Activated T-cell treated with anti-CD3 and anti-CD28 coated beads for 48 hours (primary cell): ENCODE results near the gene SPDL1.
"Not testable (repeated sequence)": the region's sequence is repeated elsewhere in the genome, so short reads cannot be mapped to it uniquely, and the experiment has no call there.

Experiments used
- DNase-seq: peaks from one replicate; pipeline ENCODE4 v3.0.0-alpha.2; 2020; ENCODE audit warnings: low read depth

The SPDL1 gene

GRCh38 chr5:169574134-169574646 lies 9.4 kb upstream of the SPDL1 start:
- DNase-seq, result no peak

GRCh38 chr5:169576181-169576598 lies 7.4 kb upstream of the SPDL1 start:
- no peak for DNase-seq

- DNase-seq, result no peak
Measured at GRCh38 chr5:169577951-169578350, 5.6 kb upstream of the SPDL1 start.

- no peak for DNase-seq
Measured at GRCh38 chr5:169580964-169581363, 2.6 kb upstream of the SPDL1 start.

DNA sequence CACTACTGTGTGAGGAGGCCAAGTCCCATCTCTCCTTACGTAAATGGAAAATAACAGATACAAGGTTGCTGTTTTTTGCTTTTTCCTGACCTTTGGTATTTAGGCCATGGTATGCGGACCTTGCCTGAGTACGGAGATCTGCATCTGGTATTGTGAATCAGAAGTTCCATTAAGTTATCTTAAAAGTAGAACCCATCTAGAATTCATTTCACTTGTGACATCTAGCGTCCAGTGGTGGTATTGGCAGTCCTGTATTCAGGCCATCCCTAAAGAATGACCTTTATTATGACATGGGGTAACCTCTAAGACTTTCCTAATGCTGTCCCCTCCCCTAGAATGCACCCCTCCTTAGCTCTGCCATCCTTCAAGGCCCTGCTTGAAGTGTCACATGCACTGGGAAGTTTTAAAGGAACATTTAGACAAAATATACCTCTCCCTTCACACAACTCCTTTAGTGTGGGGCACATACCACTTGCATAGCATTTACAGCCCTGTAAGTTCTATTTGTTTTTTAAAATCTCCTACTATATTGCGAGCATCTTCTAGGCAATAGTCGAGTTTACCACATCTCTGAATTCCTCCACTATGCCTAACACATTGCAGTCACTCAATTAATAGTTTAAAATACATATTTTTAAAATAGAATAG lies 1.9 kb upstream of the SPDL1 start:
- peak; percentile 27 for DNase-seq

GRCh38 chr5:169583101-169583423 lies 511 bp upstream of the SPDL1 start:
- no peak for DNase-seq

DNA sequence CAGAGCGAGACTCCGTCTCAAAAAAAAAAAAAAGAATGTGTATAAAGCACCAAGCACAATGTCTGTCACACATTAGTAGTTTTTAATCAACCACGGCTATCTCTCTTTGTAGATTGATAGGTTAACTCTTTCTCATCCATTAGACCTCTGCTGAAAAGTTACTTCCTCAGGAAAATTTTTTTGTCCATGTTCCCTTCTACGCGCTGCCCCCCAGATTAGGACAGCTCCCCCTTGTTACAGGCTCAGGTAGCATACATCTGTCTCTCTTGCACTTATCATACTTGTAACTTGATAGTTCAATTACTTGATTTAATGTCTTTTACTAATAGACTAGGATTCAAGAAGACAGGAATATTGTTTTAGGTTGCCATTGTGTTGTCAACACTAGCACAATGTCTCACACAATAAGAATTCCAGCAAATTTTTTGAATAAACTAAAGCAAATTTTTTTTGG lies 1.5 kb downstream of the SPDL1 start:
- no peak for DNase-seq

- no peak for DNase-seq
Measured at GRCh38 chr5:169590602-169591001, 7.0 kb downstream of the SPDL1 start.

GRCh38 chr5:169591636-169592035 lies 8.1 kb downstream of the SPDL1 start:
- no peak for DNase-seq

DNA sequence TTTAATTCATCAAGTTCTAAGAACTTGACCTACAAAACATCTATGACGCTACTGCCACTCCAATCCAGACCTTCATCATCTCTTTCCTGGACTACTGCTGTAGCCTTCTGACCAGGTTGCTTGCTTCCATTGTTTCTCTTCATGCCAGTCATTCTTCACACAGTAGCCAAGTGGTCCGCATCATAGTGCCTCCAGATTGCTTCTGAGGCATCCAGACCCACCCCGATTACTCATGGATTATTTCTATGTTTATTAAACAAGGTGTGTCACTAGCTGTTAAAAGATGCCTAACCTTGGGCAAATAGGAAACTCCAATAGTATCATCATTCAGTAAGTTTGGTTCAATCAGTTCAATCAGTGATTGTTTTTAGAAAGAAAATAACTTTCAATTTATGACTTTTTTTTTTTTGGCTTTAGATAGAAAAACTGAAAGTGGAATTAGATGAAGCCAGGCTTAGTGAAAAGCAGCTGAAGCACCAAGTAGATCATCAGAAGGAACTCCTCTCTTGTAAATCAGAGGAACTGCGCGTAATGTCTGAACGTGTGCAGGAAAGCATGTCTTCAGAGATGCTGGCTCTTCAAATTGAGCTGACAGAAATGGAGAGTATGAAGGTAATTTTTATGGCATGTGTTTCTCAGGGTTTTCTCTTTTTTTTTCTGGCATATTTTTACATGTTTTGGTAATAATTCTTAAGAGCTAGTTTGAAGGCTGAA lies 9.5 kb downstream of the SPDL1 start:
- DNase-seq, result no peak

- DNase-seq, result no peak
Measured at GRCh38 chr5:169595172-169595820, 11.7 kb downstream of the SPDL1 start.

DNA sequence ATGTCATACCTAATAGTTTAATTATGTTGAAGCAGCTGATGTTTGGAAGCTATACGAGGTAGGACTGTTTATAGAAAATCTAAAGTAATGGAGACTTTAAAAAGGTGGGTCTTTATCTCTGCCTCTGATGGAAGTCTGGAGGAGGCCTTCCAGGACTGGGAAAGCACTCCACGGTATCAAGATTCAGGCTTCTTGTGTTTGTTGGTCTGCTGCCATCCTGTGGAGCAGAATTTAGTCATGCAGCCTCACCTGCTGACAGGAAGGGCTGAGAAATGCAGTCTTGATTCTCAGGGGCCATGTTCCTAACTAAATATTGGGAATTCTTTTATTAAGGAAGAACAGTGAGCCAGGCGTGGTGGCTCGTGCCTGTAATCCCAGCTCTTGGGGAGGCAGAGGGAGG lies 15.9 kb downstream of the SPDL1 start:
- DNase-seq, result no peak

- DNase-seq, result no peak
Measured at GRCh38 chr5:169602535-169602934, 19.0 kb downstream of the SPDL1 start.

DNA sequence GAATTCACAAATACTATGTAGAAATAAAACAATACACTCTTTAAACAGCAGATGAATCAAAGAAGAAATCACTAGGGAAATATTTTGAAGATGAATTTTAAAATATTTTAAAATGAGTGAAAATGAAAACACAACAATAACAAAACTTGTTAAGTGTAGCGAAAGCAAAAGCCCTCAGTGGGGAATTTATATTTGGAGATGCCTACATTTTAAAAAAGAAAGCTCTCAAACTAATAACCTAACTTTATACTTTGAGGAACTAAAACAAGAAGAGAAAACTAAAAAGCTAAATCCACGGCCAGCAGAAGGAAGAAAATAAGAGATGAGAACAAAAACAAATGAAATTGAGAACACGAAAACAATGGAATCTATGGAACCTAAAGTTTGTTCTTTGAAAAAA lies 22.7 kb downstream of the SPDL1 start:
- no peak for DNase-seq

GRCh38 chr5:169607882-169608281 lies 24.3 kb downstream of the SPDL1 start:
- DNase-seq, result no peak

- DNase-seq, result no peak
Measured at GRCh38 chr5:169609716-169610115, 26.1 kb downstream of the SPDL1 start.

- no peak for DNase-seq
Measured at GRCh38 chr5:169610606-169611005, 27.0 kb downstream of the SPDL1 start.

DNA sequence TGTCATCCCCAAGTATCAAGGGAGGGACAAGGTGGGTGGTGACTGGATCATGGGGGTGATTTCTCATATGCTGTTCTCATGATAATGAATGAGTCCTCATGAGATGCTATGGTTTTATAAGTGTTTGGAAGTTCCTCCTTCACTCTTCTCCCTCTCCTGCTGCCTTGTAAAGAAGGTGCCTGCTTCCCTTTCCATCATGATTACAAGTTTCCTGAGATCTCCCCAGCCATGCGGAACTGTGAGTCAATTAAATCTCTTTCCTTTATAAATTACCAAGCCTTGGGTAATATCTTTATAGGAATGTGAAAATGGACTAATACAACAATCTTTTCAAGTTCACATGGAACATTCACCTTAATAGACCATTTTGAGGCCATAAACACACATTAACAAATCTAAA lies 32.0 kb downstream of the SPDL1 start:
- DNase-seq, result no peak

GRCh38 chr5:169624307-169624706 lies 40.7 kb downstream of the SPDL1 start:
- not testable (repeated sequence) for DNase-seq

- no peak for DNase-seq
Measured at GRCh38 chr5:169626779-169627178, 43.2 kb downstream of the SPDL1 start.

- DNase-seq, result no peak
Measured at GRCh38 chr5:169627551-169627950, 44.0 kb downstream of the SPDL1 start.

DNA sequence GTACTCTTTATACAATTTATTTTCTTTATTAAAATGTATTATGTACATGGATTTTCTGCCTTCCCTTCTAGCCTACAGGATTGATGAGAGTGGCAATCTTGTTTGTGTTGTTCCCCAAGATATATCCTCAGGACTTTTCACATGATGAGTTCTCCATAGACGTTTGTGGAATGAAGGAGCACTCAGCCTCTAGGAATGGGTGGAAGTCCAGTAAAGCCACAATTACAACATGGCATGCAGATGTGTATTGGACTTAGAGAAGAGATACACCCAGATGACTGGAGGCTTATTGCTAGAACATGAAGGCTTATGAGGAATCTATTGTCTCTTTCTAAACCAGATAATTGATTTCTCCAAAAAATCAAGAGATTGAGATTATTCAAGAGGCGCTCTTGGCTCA lies 45.3 kb downstream of the SPDL1 start:
- no peak for DNase-seq

GRCh38 chr5:169629847-169630548 lies 46.4 kb downstream of the SPDL1 start:
- DNase-seq, result no peak
